ENCODE measurements around the gene RXRB. TPM values are rescaled to one million over a fixed set of nuclear protein-coding genes. Genes with fewer than 3 reads are reported as not detected.

The RXRB gene
- total and polyA plus RNA-seq, 2 of the 13 experiments (the other 11 are each of a cell fraction or from before 2014, with no cell fraction given): 26.7 to 55.7 TPM

GRCh38 chr6:33200219-33201146 is at the start of gene RXRB, which contains the start of gene SLC39A7 (continued):
- TF ChIP-seq ZNF550 (CRISPR knock-in tag; IDR thresholded peaks at IDR 0.05; ENCODE audit: borderline replicate concordance) (no peak), ZBTB46 (CRISPR knock-in tag; IDR thresholded peaks at IDR 0.05; ENCODE audit: borderline replicate concordance) (no peak), TEF (CRISPR knock-in tag; IDR thresholded peaks at IDR 0.05) (0 out of 2 replicates have a peak, but pooled peaks have one; percentile 29), KDM3A (CRISPR knock-in tag; IDR thresholded peaks at IDR 0.05; ENCODE audit: low read depth) (peak; percentile 78; the same call in 1 of the 2 replicates), SKI (IDR thresholded peaks at IDR 0.05; ENCODE audit: partially characterized antibody) (peak; percentile 94), PRMT3 (CRISPR knock-in tag; IDR thresholded peaks at IDR 0.05; ENCODE audit: borderline replicate concordance, low read depth) (no peak), YEATS2 (CRISPR knock-in tag; IDR thresholded peaks at IDR 0.05; ENCODE audit: borderline replicate concordance) (peak; percentile 90), MZF1 (CRISPR knock-in tag; IDR thresholded peaks at IDR 0.05; ENCODE audit: borderline replicate concordance) (no peak), ZSCAN25 (CRISPR knock-in tag; IDR thresholded peaks at IDR 0.05) (peak; percentile 84), PLRG1 (conservative IDR thresholded peaks at IDR 0.05) (no peak), ZNF619 (CRISPR knock-in tag; IDR thresholded peaks at IDR 0.05) (peak; percentile 78; the same call in 1 of the 2 replicates), MTERF4 (CRISPR knock-in tag; IDR thresholded peaks at IDR 0.05) (peak; percentile 97), CREM (IDR thresholded peaks at IDR 0.05) (peak; percentile 83), CREM (CRISPR knock-in tag; IDR thresholded peaks at IDR 0.05) (no peak), NFATC3 (CRISPR knock-in tag; IDR thresholded peaks at IDR 0.05) (peak; percentile 93), TERF1 (CRISPR knock-in tag; IDR thresholded peaks at IDR 0.05) (no peak), PPARG (CRISPR knock-in tag; conservative IDR thresholded peaks at IDR 0.05) (peak; percentile 98), ZNF574 (CRISPR knock-in tag; IDR thresholded peaks at IDR 0.05) (peak; percentile 99), ZNF562 (CRISPR knock-in tag; IDR thresholded peaks at IDR 0.05; ENCODE audit: borderline replicate concordance) (no peak), SATB2 (CRISPR knock-in tag; IDR thresholded peaks at IDR 0.05) (peak; percentile 86; the same call in 1 of the 2 replicates), TGIF2 (CRISPR knock-in tag; IDR thresholded peaks at IDR 0.05) (peak; percentile 1), CBX2 (IDR thresholded peaks at IDR 0.05; ENCODE audit: low read depth, low read length) (no peak), CBX2 (CRISPR knock-in tag; IDR thresholded peaks at IDR 0.05; ENCODE audit: low read depth) (no peak)
